ENCODE data around the gene FRMD8. TPM values are rescaled to one million over a fixed set of nuclear protein-coding genes. Genes with fewer than 3 reads are reported as not detected.

FRMD8 gene
- total RNA-seq, 1 donor from 2014 or later: 49.6 TPM

- H3K4me1 Mint-ChIP-seq (ENCODE audit: low read depth): no peaks in the 10 kb centered on the region
- H3K27me3 Mint-ChIP-seq (ENCODE audit: low read depth): no peaks in the 10 kb centered on the region
- H3K9me3 Mint-ChIP-seq (ENCODE audit: low read depth): no peaks in the 10 kb centered on the region
- H3K36me3 Mint-ChIP-seq (ENCODE audit: low read depth): no peaks in the 10 kb centered on the region
- no peak for TF ChIP-seq CTCF (IDR thresholded peaks at IDR 0.05)
- H3K27ac Mint-ChIP-seq (ENCODE audit: unreplicated experiment): no peak overlapping the region
- no peak overlapping the region for H3K4me3 Mint-ChIP-seq (ENCODE audit: unreplicated experiment)
- no peak for DNase-seq (ENCODE audit: low spot score)
Measured at GRCh38 chr11:65363770-65364169, 22.7 kb upstream of the FRMD8 start.

DNA sequence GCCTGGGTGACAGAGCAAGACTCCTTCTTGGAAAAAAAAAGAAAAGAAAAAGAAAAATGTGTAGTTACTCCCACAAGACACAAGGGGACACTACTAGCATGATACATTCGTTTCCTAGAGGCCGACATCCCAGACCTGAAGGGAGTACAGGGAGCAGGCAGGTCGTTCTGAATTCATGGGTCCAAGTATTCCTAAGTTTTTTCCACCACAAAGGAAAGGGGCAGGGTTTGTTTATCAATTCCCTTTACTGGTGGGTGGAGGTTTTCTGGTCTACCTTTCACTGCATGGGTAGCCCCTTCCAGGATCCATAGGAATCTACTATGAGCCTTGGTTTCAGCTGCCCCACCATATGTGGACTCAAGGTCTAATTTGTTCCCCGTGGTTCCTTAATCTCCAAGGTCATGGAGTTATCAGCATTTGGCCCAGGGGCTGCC is 20.1 kb upstream of the FRMD8 start:
- no peak overlapping the region for H3K27ac Mint-ChIP-seq (ENCODE audit: unreplicated experiment)
- TF ChIP-seq CTCF (IDR thresholded peaks at IDR 0.05): peak; percentile 89
- DNase-seq (ENCODE audit: low spot score): no peak
- no peaks in the 10 kb centered on the region for H3K36me3 Mint-ChIP-seq (ENCODE audit: low read depth)
- no peaks in the 10 kb centered on the region for H3K9me3 Mint-ChIP-seq (ENCODE audit: low read depth)
- peaks cover 12% of the 10 kb centered on the region for H3K4me1 Mint-ChIP-seq (ENCODE audit: low read depth)
- H3K4me3 Mint-ChIP-seq (ENCODE audit: unreplicated experiment): no peak overlapping the region
- no peaks in the 10 kb centered on the region for H3K27me3 Mint-ChIP-seq (ENCODE audit: low read depth)

DNA sequence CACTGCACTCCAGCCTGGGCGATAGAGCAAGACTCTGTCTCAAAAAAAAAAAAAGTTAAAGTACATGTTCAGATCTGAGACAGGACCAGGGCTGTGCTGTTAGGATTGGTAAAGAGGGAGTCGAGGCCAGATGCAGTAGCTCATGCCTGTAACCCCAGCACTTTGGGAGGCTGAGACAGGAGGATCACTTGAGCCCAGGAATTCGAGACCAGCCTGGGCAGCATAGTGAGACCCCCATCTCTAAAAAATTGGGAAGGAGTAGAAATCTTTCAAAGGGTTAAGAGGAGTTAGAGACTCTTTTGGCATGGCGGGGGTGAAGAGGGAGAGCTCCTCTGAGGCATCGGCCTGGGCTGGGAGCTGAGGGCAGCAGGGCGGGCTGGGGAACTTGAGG is 15.8 kb upstream of the FRMD8 start:
- H3K4me3 Mint-ChIP-seq (ENCODE audit: unreplicated experiment): no peak overlapping the region
- no peak for DNase-seq (ENCODE audit: low spot score)
- peak overlapping the region; percentile 97 for H3K27ac Mint-ChIP-seq (ENCODE audit: unreplicated experiment)
- H3K4me1 Mint-ChIP-seq (ENCODE audit: low read depth): peaks cover 17% of the 10 kb centered on the region
- no peaks in the 10 kb centered on the region for H3K27me3 Mint-ChIP-seq (ENCODE audit: low read depth)
- no peaks in the 10 kb centered on the region for H3K9me3 Mint-ChIP-seq (ENCODE audit: low read depth)
- no peaks in the 10 kb centered on the region for H3K36me3 Mint-ChIP-seq (ENCODE audit: low read depth)
- TF ChIP-seq CTCF (IDR thresholded peaks at IDR 0.05): no peak

GRCh38 chr11:65373839-65374580 is 12.4 kb upstream of the FRMD8 start:
- TF ChIP-seq CTCF (IDR thresholded peaks at IDR 0.05): no peak
- H3K4me1 Mint-ChIP-seq (ENCODE audit: low read depth): peaks cover 23% of the 10 kb centered on the region
- H3K27me3 Mint-ChIP-seq (ENCODE audit: low read depth): no peaks in the 10 kb centered on the region
- no peak overlapping the region for H3K4me3 Mint-ChIP-seq (ENCODE audit: unreplicated experiment)
- no peak for DNase-seq (ENCODE audit: low spot score)
- H3K27ac Mint-ChIP-seq (ENCODE audit: unreplicated experiment): no peak overlapping the region
- no peaks in the 10 kb centered on the region for H3K9me3 Mint-ChIP-seq (ENCODE audit: low read depth)
- H3K36me3 Mint-ChIP-seq (ENCODE audit: low read depth): no peaks in the 10 kb centered on the region

DNA sequence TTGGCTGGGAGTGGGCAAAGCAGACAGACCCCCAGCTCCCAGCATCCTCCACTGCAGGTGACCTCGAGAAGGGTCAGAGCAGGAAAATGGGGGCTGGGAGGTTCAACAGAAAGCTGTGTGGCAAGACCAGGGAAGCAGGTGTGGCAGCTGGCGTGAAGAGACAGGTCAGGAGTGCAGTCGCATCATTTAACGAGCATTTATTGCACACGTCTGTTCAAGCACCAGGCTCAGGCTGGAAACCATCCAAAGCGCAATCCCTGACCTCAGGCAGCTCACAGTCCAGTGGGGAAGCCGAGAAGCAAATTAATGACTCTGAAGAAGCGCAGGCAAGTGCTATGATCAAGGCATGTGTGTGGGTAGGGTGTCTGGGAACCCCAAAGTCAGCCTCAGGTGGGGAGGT is 11.4 kb upstream of the FRMD8 start:
- TF ChIP-seq CTCF (IDR thresholded peaks at IDR 0.05): no peak
- no peak overlapping the region for H3K4me3 Mint-ChIP-seq (ENCODE audit: unreplicated experiment)
- no peaks in the 10 kb centered on the region for H3K27me3 Mint-ChIP-seq (ENCODE audit: low read depth)
- no peaks in the 10 kb centered on the region for H3K36me3 Mint-ChIP-seq (ENCODE audit: low read depth)
- H3K9me3 Mint-ChIP-seq (ENCODE audit: low read depth): no peaks in the 10 kb centered on the region
- no peak for DNase-seq (ENCODE audit: low spot score)
- H3K27ac Mint-ChIP-seq (ENCODE audit: unreplicated experiment): no peak overlapping the region
- H3K4me1 Mint-ChIP-seq (ENCODE audit: low read depth): peaks cover 23% of the 10 kb centered on the region
